ENCODE measurements around the gene CMYA5.

The CMYA5 gene

GRCh38 chr5:79837761-79838551 is 148.3 kb downstream of the CMYA5 start:
- DNase-seq = no peak

- DNase-seq = no peak
Observed at GRCh38 chr5:79840084-79840990, 150.7 kb downstream of the CMYA5 start.

GRCh38 chr5:79841172-79841571 is 151.5 kb downstream of the CMYA5 start:
- DNase-seq = no peak

GRCh38 chr5:79842006-79842881 is 152.6 kb downstream of the CMYA5 start:
- no peak for DNase-seq

- DNase-seq = no peak
Observed at GRCh38 chr5:79842991-79843390, 153.4 kb downstream of the CMYA5 start.

- no peak for DNase-seq
Observed at GRCh38 chr5:79843450-79844388, 154.1 kb downstream of the CMYA5 start.

- DNase-seq = no peak
Observed at GRCh38 chr5:79844571-79844970, 154.9 kb downstream of the CMYA5 start.

- DNase-seq = no peak
Observed at GRCh38 chr5:79845448-79846197, 156.0 kb downstream of the CMYA5 start.

- DNase-seq = no peak
Observed at GRCh38 chr5:79846198-79846521, 156.5 kb downstream of the CMYA5 start.

- no peak for DNase-seq
Observed at GRCh38 chr5:79847561-79847960, 157.9 kb downstream of the CMYA5 start.

- no peak for DNase-seq
Observed at GRCh38 chr5:79849061-79849460, 159.4 kb downstream of the CMYA5 start.
